GM21576 (cell line): ENCODE data around the gene SMTN.
A peak's percentile ranks its signal among the peaks of the same experiment; 100 is the strongest.
"Not testable (repeated sequence)": the region's sequence is repeated elsewhere in the genome, so short reads cannot be mapped to it uniquely, and the experiment has no call there.

Source experiments
- ATAC-seq: cut with Tn5 transposase; IDR thresholded peaks from one replicate; pipeline ENCODE4 v1.9.1; 2021; ENCODE audit warnings: mild to moderate bottlenecking, moderate library complexity; ENCODE audit not compliant: unreplicated experiment

The SMTN gene

DNA sequence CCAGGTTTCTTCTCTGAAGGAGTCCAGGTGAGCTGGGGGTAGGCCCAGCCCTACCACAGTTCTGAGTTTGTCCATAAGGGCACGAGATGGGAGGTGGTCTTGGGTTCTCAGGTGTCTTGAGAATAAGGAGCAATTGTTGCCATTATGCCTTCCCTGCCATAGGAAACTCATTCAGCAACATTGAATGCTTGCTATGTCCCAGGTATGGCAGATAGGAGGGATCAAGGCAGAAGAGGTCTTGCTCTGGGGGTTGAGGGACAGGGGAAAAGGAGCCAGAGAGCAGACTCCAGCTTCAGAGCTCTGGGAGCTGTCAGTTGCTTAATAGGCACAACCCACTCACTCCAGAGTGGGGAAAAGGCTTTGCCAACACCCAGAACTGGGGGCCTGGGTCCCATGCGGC lies 22.0 kb downstream of the SMTN start:
- no peak for ATAC-seq

DNA sequence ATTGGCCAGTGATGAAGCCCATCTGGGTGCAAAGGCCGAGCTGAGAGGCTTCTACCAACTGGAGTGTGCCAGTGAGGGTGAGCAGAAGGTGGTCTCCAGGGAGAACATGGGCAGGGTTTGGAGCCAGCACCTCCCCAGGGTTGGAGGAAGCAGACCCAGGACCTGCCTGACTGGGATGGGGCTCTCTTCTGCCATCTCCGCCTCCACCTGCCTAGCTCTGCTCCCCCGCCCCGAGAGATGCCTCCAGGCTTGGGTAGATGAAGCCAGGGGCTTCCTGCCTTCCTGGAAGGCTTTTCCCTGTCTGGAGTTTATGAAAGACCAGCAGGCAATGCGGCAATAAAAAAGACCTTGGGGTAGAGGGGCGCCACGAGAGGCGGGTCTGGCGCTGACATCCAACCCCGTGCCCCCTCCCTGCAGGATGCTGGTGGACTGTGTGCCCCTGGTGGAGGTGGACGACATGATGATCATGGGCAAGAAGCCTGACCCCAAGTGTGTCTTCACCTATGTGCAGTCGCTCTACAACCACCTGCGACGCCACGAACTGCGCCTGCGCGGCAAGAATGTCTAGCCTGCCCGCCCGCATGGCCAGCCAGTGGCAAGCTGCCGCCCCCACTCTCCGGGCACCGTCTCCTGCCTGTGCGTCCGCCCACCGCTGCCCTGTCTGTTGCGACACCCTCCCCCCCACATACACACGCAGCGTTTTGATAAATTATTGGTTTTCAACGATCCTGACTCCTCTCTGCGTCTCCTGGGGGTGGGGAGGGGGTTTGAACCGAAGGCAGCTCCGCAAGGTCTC lies 23.0 kb downstream of the SMTN start:
- no peak for ATAC-seq

- no peak for ATAC-seq
Observed at GRCh38 chr22:31104869-31105268, 23.8 kb downstream of the SMTN start.

- no peak for ATAC-seq
Observed at GRCh38 chr22:31105282-31105929, 24.3 kb downstream of the SMTN start.

DNA sequence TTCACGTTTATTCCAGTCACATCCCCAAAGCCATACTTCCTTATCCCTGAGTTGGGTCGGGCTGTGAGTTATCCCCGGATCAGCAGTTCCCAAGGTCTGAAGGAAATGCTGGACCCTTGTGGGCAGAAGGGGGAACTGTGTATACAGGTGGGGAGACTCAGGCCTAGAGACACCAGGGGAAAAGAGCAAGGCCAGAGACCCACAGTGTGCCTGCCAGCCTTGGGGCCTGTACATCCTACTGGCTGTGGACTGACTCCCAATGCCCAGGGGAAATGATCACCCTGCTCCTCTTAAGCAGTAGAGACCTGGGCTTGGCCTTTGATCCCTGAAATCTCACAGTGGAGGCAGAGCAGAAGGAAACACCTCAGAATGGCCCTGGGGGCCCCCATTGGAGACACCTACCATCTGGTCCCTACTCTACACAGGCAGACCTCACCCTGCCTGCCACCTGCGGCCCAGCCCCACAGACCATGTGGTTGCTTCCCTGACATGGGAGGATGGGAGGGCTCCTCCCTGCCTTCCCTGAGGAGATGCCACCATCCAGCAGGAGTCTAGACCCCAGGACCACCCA lies 25.0 kb downstream of the SMTN start:
- ATAC-seq, result no peak

DNA sequence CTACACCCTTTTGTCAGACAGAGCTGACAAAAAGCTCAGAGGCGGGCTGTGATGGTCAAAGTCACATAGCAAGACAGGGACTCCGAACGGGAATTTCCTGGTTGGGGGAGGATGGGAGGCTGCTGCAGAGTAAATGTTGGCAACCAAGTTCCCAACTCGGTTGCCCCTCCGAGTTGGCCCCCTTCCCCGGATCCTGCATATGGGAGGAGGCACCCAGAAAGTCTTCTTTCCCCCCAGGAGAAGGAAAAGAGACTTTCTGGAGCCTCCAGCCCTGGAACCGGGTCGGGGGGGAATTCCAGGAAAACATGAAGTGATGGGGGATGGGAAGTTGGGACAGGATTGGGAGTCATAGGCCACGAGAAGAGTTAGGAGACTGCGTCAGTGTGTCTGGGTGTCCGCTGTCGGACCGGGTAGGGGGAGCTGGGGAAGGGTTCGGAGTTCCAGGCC lies 25.6 kb downstream of the SMTN start:
- no peak for ATAC-seq

DNA sequence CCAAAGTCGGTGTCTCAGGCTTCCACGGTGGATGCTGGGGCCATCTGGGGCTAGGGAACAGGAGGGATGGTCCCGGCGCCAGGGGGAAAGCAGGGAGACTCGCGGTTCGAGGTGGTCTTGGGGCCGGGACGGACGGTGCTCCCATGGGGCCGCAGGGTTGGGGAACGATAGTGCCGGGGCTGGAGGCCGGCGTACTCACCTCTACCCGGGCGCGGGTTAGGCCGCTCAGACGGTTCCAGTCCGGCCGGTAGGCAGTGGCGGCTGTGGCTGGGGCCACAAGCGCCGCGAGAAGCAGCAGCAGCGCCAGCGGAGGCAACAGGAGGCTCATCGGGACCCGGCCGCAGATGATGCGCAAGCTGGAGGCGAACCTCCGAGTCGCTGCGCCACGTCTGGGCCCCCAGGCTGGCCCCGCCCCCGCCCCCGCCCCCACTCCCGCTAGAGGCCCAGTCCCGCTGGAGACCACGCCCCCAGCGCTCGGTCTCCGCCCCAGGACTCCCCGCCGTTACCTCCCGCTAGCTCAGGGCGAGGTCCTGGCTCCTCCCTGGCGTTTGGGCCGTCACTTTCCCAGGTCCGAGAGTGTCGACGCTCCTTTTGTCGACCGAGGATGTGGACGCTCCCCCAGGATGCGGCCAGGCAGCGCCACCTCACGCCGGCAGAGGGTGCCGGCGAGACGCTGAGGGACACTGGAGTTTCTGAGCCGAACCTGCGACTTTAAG lies 26.2 kb downstream of the SMTN start, which contains the start of gene SELENOM:
Gene SELENOM, minus strand, starts transcription at position 391 of the 716 bp plus-strand sequence. Its CDS starts 63 bp downstream, at position 328.
- peak; percentile 80 for ATAC-seq

GRCh38 chr22:31107894-31108218 lies 26.7 kb downstream of the SMTN start:
- ATAC-seq, result peak; percentile 8

- ATAC-seq, result not testable (repeated sequence)
Observed at GRCh38 chr22:31112547-31113091, 31.5 kb downstream of the SMTN start.

GRCh38 chr22:31118046-31118820 lies 37.1 kb downstream of the SMTN start:
- no peak for ATAC-seq

GRCh38 chr22:31119026-31119717 lies 38.1 kb downstream of the SMTN start:
- ATAC-seq, result no peak

DNA sequence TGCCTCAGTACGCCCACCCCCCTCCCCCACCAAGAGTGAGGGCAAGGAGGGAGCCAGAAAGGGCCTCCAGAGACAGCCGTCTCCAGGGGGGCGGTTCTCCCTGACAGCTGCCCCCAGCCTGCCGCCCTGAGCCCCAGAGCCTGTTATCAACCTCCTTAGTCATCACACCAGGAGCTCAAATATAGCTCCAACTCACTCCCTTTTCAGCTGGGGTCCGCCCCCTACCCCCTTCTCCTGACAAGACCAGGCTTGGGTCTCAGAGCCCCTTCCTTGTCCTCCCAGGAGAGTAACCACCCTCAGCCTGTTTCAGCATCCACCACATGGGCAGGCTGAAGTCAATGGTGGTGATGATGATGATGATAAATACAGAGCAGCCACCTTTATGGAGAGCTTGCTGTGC lies 39.1 kb downstream of the SMTN start:
- ATAC-seq, result no peak

GRCh38 chr22:31120642-31121041 lies 39.5 kb downstream of the SMTN start:
- ATAC-seq, result no peak

GRCh38 chr22:31121403-31121802 lies 40.3 kb downstream of the SMTN start:
- no peak for ATAC-seq

DNA sequence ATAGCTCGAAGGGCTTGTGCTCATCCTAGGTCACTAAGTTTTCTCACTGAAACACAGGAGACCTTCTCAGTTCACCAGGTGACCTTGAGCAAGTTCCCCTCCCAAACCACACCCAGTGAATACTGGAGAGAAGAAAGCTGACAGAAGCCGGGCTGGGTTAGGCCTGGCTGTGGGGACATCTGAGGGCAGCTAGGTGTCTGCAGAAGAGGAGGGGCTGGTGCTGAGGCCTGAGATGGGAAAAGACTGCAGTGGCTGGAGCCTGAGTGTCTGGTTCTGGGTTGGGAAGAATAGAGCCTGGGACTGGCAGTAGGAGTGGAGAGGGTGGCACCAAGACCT lies 41.0 kb downstream of the SMTN start:
- ATAC-seq, result no peak

- no peak for ATAC-seq
Observed at GRCh38 chr22:31122532-31123291, 41.6 kb downstream of the SMTN start, which contains the start of gene INPP5J. Gene INPP5J, plus strand, starts transcription at chr22:31122966. Its CDS starts 49 bp downstream, at chr22:31123015.

DNA sequence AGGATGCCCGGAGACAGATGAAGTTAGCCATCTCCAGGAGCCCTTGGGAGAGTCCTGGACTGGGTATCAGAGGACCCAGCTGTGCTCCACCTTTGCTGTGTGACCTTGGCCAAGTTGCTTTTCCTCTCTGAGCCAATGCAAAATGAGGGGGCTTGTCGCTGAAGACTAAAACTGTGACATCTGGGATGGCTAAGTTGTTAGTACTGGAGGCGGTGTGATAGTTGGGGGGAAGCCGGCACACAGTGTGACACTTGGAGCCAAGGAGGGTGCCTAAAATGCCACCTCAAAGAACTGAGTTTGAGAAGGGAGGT lies 42.1 kb downstream of the SMTN start:
- ATAC-seq, result no peak

- ATAC-seq, result no peak
Observed at GRCh38 chr22:31124290-31124689, 43.2 kb downstream of the SMTN start.

GRCh38 chr22:31124811-31125465 lies 43.8 kb downstream of the SMTN start:
- no peak for ATAC-seq
